Inferior parietal cortex (tissue), 1 donor: ENCODE results near the gene LINC01488.

ENCODE experiments used
- DNase-seq: peaks from one replicate; pipeline ENCODE4 v3.0.0-alpha.2; 2016; ENCODE audit errors: extremely low spot score

The LINC01488 gene

GRCh38 chr11:69530278-69531070 lies 49.0 kb downstream of the LINC01488 start:
- DNase-seq: no peak

DNA sequence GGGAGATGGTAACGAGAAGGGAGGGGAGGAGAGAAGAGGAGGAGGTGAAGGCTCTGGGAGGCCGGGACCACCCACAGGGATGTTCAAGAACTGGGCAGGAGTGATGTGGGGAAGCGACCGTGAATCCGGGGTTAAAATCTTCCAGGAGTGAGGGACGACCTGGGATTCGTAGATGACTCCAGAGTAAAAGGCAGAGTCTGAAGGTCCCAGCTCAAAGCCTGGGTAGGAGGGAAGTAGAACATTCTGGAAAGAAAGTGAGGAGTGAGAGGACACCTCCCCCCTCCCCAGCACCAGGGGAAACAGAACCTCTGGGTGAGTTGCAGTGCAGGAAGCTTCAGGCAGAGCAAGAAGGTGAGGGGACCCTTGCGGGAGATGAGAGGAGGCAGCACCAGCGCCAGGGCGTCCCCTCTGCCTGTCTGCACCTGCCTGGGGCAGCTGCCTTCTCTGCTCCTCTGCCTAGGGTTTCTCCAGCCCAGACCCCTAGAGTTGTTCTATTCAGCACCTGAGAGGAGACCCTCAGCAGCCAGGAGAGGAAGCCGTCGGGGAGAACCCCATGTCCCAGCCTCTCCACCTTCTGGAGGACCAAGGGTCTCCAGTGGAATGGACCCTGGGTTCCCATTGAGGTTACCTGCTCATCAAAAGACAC lies 49.7 kb downstream of the LINC01488 start:
- no peak for DNase-seq

GRCh38 chr11:69531717-69532088 lies 50.2 kb downstream of the LINC01488 start:
- DNase-seq: no peak

DNA sequence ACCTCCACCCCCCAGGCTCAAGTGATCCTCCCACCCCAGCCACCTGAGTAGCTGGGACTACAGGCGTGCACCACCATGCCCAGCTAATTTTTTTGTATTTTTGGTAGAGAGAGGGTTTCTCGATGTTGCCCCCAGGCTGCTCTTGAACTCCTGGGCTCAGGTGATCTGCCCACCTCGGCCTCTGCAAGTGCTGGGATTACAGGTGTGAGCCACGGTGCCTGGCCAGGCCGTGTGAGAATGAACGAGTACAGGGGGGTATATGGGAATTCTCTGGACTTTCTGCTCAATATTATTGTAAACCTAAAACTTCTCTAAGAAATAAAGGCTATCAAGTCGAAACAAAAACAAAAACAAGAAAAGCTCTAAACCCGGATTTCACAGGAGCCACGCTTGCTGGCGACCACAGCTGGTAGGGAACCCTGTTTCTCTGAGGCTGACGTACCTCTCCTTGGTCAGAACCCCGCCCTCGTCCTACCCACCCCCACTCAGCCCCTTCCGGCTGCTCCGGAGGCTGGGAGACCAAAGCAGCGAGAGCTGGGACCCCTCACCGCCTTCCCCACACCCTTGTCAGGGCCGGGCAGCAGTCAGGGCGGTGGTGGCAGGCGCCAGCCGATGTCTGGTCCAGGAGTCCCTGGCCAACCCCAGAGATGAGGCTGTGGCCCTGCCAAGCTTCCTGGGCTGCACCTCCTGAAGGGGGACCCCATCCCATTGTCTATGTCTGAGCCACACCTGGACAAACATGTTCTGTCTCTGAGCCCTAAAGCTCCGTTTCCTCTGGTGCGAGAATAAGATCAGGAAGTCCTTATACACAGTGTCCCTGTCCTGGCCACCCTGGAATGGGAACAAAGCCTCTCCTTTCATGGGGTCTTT lies 52.1 kb downstream of the LINC01488 start:
- DNase-seq: no peak

DNA sequence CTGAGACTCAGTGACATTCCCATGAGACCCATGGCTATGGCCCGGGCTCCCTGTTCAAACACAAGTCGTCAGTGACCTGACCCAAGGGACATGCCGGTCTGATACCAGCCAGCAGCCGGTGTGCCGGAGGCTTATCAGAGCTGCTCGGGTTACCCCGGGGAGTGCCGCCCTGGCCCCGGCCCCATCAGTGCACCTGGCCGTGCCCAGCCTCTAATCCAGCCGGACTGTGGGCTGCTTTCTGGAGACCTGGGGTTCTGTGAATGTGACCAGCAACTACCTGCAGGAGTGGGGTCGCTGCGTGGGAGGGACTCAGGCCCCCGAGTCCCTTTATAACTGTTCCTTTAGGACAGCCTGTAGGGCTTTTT lies 52.7 kb downstream of the LINC01488 start:
- no peak for DNase-seq

GRCh38 chr11:69535908-69536307 lies 54.4 kb downstream of the LINC01488 start:
- DNase-seq: no peak

DNA sequence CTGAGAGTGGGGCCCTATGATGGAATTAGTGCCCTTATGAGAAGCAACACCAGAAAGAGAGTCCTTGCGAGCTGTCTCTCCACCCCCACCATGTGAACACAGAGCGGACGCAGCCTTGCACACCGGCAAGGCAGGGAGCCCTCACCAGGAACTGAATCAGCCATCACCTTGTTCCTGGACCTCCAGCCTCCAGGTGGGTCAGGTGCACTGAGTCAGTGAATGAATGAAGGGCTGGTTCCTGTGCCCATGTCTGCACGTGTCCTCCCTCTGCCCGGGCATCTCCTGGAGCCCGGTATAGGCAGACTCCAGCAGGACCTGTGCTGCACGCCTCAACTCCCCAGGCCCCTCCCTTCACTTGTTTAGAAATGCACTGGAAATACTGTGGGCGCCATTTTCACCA lies 54.9 kb downstream of the LINC01488 start:
- DNase-seq: no peak

DNA sequence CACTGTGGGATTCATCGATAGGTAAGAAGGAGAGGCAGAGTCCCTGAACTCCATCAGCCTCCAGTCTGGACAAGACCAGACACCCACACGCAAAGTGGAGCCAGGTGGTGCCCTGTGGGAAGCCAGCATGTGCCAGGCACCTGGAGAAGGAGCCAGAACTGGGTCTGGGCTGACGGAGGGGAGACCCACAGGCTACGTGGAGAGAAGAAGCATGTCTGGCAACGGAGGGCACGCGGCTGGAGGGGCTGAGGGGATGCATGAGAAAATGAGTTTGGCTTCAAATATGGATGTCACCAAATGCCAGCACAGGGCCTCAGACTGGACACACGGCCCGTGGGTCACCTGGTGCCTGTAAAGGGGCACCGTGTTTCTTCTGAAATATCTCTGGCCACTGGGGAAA lies 55.7 kb downstream of the LINC01488 start:
- no peak for DNase-seq

GRCh38 chr11:69537855-69538640 lies 56.6 kb downstream of the LINC01488 start:
- DNase-seq: no peak

GRCh38 chr11:69538854-69539253 lies 57.4 kb downstream of the LINC01488 start:
- DNase-seq: no peak

- no peak for DNase-seq
Measured at GRCh38 chr11:69539416-69540117, 58.1 kb downstream of the LINC01488 start.

GRCh38 chr11:69540118-69541000 lies 58.9 kb downstream of the LINC01488 start:
- DNase-seq: no peak

DNA sequence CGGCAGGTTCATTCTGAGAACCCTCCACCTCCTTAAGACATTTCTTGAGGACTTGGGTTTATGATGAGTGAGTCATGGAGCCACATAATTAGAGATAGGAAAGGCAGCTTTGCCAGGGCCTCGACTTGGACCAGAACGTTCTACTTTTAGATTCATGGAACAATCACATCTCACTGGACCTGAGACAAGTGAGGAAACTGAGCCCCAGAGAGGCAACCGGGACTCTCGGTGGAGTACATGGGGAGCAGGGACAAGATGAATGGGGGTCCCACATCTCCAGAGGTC lies 59.5 kb downstream of the LINC01488 start:
- no peak for DNase-seq

DNA sequence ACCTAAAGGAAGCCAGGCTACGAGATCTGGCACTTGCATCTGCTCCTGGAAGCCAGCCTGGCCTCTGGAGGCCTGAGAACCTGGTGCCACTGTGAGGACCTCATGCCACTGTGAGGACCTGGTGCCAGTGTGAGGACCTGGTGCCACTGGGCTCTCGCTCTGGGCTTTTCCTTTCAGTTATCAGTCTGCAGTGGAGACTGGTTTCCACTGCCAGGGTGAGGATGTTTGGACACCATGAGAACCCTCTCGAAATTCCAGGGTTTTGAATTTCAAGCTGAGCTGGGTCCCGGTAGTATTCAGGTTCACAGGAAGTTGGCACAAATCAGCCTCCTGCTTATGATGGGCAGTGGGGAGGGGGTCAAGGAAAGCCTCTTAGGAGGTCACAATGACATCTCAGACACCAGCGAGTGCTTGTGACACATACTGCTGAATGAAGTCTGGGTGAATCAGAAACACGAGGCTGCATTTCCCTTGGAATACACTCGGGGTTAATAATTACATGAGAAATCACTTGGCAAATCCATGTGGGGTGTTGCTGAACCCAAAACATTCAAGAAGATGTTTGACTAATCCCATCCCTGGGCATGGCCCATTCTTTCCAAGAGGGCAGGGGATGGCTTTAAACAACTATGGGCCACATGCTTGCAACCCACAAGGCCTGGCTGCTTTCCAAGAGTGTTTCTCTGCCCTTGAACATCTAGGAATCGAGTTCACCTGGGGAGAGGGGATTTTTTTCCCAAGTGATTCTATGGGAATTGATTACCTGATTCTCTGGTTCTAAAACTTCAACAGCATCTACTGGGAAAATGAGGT lies 60.2 kb downstream of the LINC01488 start:
- DNase-seq: no peak

GRCh38 chr11:69542314-69543168 lies 61.1 kb downstream of the LINC01488 start:
- no peak for DNase-seq
